OCI-LY7 (cell line): ENCODE data around the gene SKP1. TPM values are rescaled to one million over a fixed set of nuclear protein-coding genes. Genes with fewer than 3 reads are reported as not detected.
A peak's percentile ranks its signal among the peaks of the same experiment; 100 is the strongest.

ENCODE experiments used
- BruUV-seq: library from RNA; stranded (reverse); fragments of 400-500 nt; replicated peaks from 2 replicates; lab custom pipeline; 2021; lab: Mats Ljungman, UMichigan
- CTCF ChIA-PET: fragments of 300-600 bp; sonication (Branson Sonifier 250); formaldehyde crosslinking; loops from one replicate; lab custom pipeline; 2022; ENCODE audit warnings: antibody characterized with exemption; ENCODE audit not compliant: unreplicated experiment; lab: Charles Lee
- POLR2A ChIA-PET: fragments of 300-600 bp; sonication (Branson Sonifier 250); formaldehyde crosslinking; loops from one replicate; lab custom pipeline; 2022; ENCODE audit warnings: antibody characterized with exemption; lab: Charles Lee
- DNase-seq: peaks from one replicate; pipeline ENCODE4 v3.0.0-alpha.2; 2015; ENCODE audit warnings: low spot score
- H2AFZ ChIP-seq: fragments of 200-600 bp; sonication (generic), shearing (Covaris generic); 2 replicates; pipeline ENCODE4 v1.6.1; 2014; ENCODE audit warnings: mild to moderate bottlenecking, antibody characterized with exemption, low read length, moderate library complexity
- H3K27ac ChIP-seq: fragments of 200-600 bp; sonication (generic); 2 replicates; pipeline ENCODE4 v1.5.1; 2014; ENCODE audit warnings: mixed run types, low read depth, mild to moderate bottlenecking, moderate library complexity, low read length, inconsistent platforms; ENCODE audit not compliant: poor library complexity, severe bottlenecking
- H3K36me3 ChIP-seq: fragments of 200-600 bp; sonication (generic); 2 replicates; pipeline ENCODE4 v1.6.1; 2014; ENCODE audit warnings: mild to moderate bottlenecking, antibody characterized with exemption, low read length, moderate library complexity, mixed read lengths; ENCODE audit not compliant: insufficient read depth
- H3K4me1 ChIP-seq: fragments of 200-600 bp; sonication (generic); 2 replicates; pipeline ENCODE4 v1.5.1; 2014; ENCODE audit warnings: mild to moderate bottlenecking, low read length; ENCODE audit not compliant: insufficient read depth, poor library complexity, severe bottlenecking
- H3K4me2 ChIP-seq: fragments of 200-600 bp; sonication (generic); 2 replicates; pipeline ENCODE4 v1.6.1; 2014; ENCODE audit warnings: mild to moderate bottlenecking, low read length
- H3K4me3 ChIP-seq: fragments of 200-600 bp; sonication (generic); 2 replicates; pipeline ENCODE4 v1.5.1; 2014; ENCODE audit warnings: mild to moderate bottlenecking, low read depth, low read length; ENCODE audit not compliant: poor library complexity, severe bottlenecking
- H3K79me2 ChIP-seq: fragments of 200-600 bp; sonication (generic); 2 replicates; pipeline ENCODE4 v1.6.1; 2016; ENCODE audit warnings: low read depth, mild to moderate bottlenecking, low read length, moderate library complexity, mixed read lengths; ENCODE audit not compliant: insufficient read depth
- H3K9me2 ChIP-seq: fragments of 200-600 bp; sonication (generic); 2 replicates; pipeline ENCODE4 v1.6.1; 2016; ENCODE audit warnings: mild to moderate bottlenecking, low read length, mixed read lengths; ENCODE audit not compliant: insufficient read depth
- H3K9me3 ChIP-seq: fragments of 200-600 bp; sonication (generic); 2 replicates; pipeline ENCODE4 v1.6.1; 2014; ENCODE audit warnings: mild to moderate bottlenecking, mixed run types, low read length, mixed read lengths
- H4K20me1 ChIP-seq: fragments of 200-600 bp; sonication (generic); 2 replicates; pipeline ENCODE4 v1.6.1; 2014; ENCODE audit warnings: mild to moderate bottlenecking, antibody characterized with exemption, low read length, moderate library complexity, mixed read lengths; ENCODE audit not compliant: insufficient read depth
- EZH2phosphoT487 ChIP-seq: fragments of 200-600 bp; sonication (generic); IDR thresholded peaks from 2 replicates; pipeline ENCODE4 v1.6.1; 2018; ENCODE audit warnings: low read depth, borderline replicate concordance, mild to moderate bottlenecking, mixed run types, antibody characterized with exemption, low read length, moderate library complexity, mixed read lengths
- intact Hi-C: fragments of 100-400 bp; cut with micrococcal nuclease; formaldehyde crosslinking; loops from one replicate; pipeline ENCODE4 v1.10.0; 2022; ENCODE audit not compliant: unreplicated experiment
- total RNA-seq, 2 experiments: library from RNA; depleted of rRNA in 1 of 2; stranded (reverse); fragments of >200 nt in 1 of 2; shearing (Covaris generic) in 1 of 2; gene quantifications; 2 replicates each; pipeline ENCODE4 v1.2.3, GENCODE V29; 2014 to 2022
- TF ChIP-seq, protein P1 (sequence below): fragments of 200-600 bp; sonication (generic); conservative IDR thresholded peaks from 2 replicates; pipeline ENCODE4 v1.5.1; 2014; ENCODE audit warnings: mild to moderate bottlenecking, antibody characterized with exemption, low read length, moderate library complexity, mixed read lengths

The SKP1 gene
- total RNA-seq, 2 experiments from 2014 or later: 129 to 204 TPM

DNA sequence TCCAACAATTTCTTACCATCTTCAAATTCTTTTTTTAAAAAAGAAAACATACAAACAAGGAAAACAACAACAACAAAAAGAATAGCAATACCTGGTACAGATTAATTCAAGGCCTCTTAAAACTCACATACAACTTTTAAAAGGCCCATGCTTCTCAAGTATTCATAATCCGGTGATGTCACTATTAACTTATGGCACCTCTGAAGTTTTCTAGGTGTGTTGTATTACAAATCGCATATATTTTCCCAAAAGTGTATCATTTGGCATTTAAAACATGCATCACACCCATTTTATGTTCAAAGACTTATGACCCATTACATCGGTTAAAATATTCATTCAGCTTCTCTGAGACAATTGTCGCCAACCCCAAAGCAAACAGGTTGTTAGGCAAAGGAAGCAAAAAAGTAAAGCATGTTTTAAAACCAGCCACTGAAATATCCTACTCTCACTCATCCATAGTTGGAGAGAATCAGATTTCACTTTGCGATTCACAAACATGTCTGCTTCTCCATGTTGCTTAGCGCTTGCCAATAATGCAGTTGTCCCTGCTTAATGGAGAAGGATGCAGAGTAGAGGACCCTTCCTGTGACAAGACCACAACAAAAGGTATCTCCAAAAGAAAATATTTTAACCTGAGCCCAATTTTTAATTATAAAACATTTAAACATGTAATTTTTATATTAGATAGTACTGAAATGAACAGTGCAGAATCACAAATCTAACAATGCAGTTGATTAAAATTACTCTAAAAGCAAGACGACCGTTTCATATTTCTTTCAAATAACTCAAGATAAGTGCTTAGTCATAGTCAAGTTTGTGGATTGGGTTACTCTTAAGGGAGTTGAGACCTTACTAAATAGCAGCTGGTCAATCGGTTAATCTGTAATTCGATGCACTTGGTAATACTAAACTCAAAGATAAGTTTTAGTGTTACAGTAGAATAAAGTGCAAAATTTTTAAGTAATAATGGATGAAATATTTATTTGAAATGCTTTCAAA lies 1.6 kb downstream of the SKP1 start:
- Histone ChIP-seq H3K4me3 (peak overlapping the region; percentile 89), H3K4me1 (peaks cover 23% of the 10 kb centered on the region), H3K36me3 (peaks cover 41% of the 10 kb centered on the region), H2AFZ (no peak overlapping the region), H3K9me2 (no peaks in the 10 kb centered on the region), H3K79me2 (peaks cover 52% of the 10 kb centered on the region), H4K20me1 (peaks cover 25% of the 10 kb centered on the region), H3K9me3 (no peaks in the 10 kb centered on the region), H3K27ac (peak overlapping the region; percentile 75), H3K4me2 (peak overlapping the region; percentile 96)
- DNase-seq: peak; percentile 35
- CTCF ChIA-PET: no interaction called here
- TF ChIP-seq EZH2phosphoT487: no peak
- TF ChIP-seq, protein P1, sequence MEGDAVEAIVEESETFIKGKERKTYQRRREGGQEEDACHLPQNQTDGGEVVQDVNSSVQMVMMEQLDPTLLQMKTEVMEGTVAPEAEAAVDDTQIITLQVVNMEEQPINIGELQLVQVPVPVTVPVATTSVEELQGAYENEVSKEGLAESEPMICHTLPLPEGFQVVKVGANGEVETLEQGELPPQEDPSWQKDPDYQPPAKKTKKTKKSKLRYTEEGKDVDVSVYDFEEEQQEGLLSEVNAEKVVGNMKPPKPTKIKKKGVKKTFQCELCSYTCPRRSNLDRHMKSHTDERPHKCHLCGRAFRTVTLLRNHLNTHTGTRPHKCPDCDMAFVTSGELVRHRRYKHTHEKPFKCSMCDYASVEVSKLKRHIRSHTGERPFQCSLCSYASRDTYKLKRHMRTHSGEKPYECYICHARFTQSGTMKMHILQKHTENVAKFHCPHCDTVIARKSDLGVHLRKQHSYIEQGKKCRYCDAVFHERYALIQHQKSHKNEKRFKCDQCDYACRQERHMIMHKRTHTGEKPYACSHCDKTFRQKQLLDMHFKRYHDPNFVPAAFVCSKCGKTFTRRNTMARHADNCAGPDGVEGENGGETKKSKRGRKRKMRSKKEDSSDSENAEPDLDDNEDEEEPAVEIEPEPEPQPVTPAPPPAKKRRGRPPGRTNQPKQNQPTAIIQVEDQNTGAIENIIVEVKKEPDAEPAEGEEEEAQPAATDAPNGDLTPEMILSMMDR: no peak
- BruUV-seq: TSS peak; percentile 66
- POLR2A ChIA-PET: interaction anchor here (0.8 to 3.3 kb wide), 6 partner anchors 10 to 412 kb away, joined by 3 to 22 read pairs (median 3); partner anchors contain the start of gene PPP2CA
- intact Hi-C loops: no loop called here

DNA sequence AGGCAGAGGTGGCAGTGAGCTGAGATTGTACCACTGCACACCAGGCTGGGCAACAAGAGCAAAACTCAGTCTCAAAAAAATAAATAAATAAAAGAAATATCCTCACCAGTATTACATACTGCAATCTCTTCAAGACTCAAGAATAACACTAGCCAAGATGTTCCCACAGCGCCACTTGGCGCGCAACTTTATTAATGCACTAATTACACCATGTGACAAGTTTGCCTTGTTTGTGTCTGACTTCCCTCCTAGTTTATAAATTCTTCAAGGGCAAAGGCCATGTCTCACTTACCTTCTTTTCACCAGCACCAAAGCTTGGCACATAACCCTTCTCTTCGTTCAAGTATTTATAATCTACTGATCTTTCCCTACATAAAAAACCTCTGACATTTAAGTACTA lies 4.8 kb downstream of the SKP1 start:
- TF ChIP-seq, protein P1: no peak
- no peak for TF ChIP-seq EZH2phosphoT487
- no peak for DNase-seq
- H4K20me1 ChIP-seq: peaks cover 25% of the 10 kb centered on the region
- H3K36me3 ChIP-seq: peaks cover 69% of the 10 kb centered on the region
- BruUV-seq: no TSS peak
- intact Hi-C loops: no loop called here
- no peak overlapping the region for H3K4me3 ChIP-seq
- H3K79me2 ChIP-seq: peaks cover 62% of the 10 kb centered on the region
- ChIA-PET POLR2A (interaction anchor here (0.6 to 1.5 kb wide), 2 partner anchors 10 to 30 kb away, joined by 3 to 4 read pairs; no protein-coding TSS in a partner anchor), CTCF (no interaction called here)
- H3K9me2 ChIP-seq: no peaks in the 10 kb centered on the region
- no peak overlapping the region for H2AFZ ChIP-seq
- H3K4me2 ChIP-seq: no peak overlapping the region
- H3K4me1 ChIP-seq: peaks cover 15% of the 10 kb centered on the region
- no peak overlapping the region for H3K27ac ChIP-seq
- no peaks in the 10 kb centered on the region for H3K9me3 ChIP-seq
